Heart left ventricle (tissue), 16 donors: Measurements from ENCODE around the gene IDNK. TPM values are rescaled to one million over a fixed set of nuclear protein-coding genes. Genes with fewer than 3 reads are reported as not detected.

Experiments used
- ATAC-seq, 4 donors: fragments of 200-7000 bp; cut with Tn5 transposase; one replicate each; pipeline ENCODE4 v1.9.1; 2020 to 2022; ENCODE audit warnings: moderate library complexity in 4 of 4, mild to moderate bottlenecking in 3 of 4, moderate number of reproducible peaks in 1 of 4
- DNase-seq, 5 donors: peaks; one replicate each; pipeline ENCODE4 v3.0.0-alpha.2; 2020
- H3K27ac ChIP-seq, 12 donors: fragments of 200-600 bp; sonication (generic) in 4 of 12; one replicate each; pipeline versions ENCODE4 v1.5.0 to v1.8.0; 2016 to 2022; ENCODE audit warnings: mild to moderate bottlenecking in 2 of 12
- H3K27me3 ChIP-seq, 9 donors: fragments of 200-600 bp; sonication (generic) in 2 of 9; one replicate each; pipeline versions ENCODE4 v1.5.1 to v1.8.0; 2016 to 2022; ENCODE audit warnings: mild to moderate bottlenecking in 3 of 9
- H3K36me3 ChIP-seq, 9 donors: fragments of 200-600 bp; sonication (generic) in 2 of 9; one replicate each; pipeline versions ENCODE4 v1.5.0 to v1.8.0; 2018 to 2022; ENCODE audit warnings: mild to moderate bottlenecking in 2 of 9
- H3K4me1 ChIP-seq, 12 donors: fragments of 200-600 bp; sonication (generic) in 4 of 12; one replicate each; pipeline versions ENCODE4 v1.5.0 to v1.8.0; 2016 to 2022; ENCODE audit warnings: mild to moderate bottlenecking in 3 of 12
- H3K4me3 ChIP-seq, 12 donors: fragments of 200-600 bp; sonication (generic) in 4 of 12; one replicate each; pipeline versions ENCODE4 v1.5.0 to v1.8.0; 2017 to 2022; ENCODE audit warnings: mild to moderate bottlenecking in 9 of 12, moderate library complexity in 4 of 12
- H3K9me3 ChIP-seq, 12 donors: fragments of 200-600 bp; sonication (generic) in 4 of 12; one replicate each; pipeline versions ENCODE4 v1.5.0 to v1.8.0; 2016 to 2022; ENCODE audit warnings: mild to moderate bottlenecking in 1 of 12
- POLR2A ChIP-seq, 2 donors: fragments of 450-650 bp; IDR thresholded peaks; one replicate each; pipeline ENCODE4 v1.6.1; 2017; ENCODE audit warnings: antibody characterized with exemption in 2 of 2, mild to moderate bottlenecking in 2 of 2, moderate library complexity in 2 of 2
- WGBS, 4 donors: extraction: QIAGEN DNeasy Blood & Tissue Kit in 2 of 4; methylation state at CpG; one replicate each; pipeline versions ENCODE4 v1.1.5 to v1.1.7; 2013 to 2018; 5-methylcytosine and 5-hydroxymethylcytosine counted together
- intact Hi-C, 10 donors: fragments of 100-400 bp; cut with DNase I; formaldehyde crosslinking; loops; one replicate each; pipeline versions ENCODE4 v1.11.1 to v1.14.2; 2022
- long read RNA-seq, 3 donors: library from polyadenylated mRNA; unstranded; transcript quantifications; one replicate each; pipeline ENCODE4 v2.0.0, GENCODE V29; 2020 to 2021
- polyA plus RNA-seq, 2 donors: library from polyadenylated mRNA; stranded (reverse); fragments of 200-250 nt; gene quantifications; one replicate each; pipeline ENCODE4 v1.2.3, GENCODE V29; 2013
- total RNA-seq, 9 donors: library from RNA; depleted of rRNA in 2 of 9; stranded (reverse); fragments of >200 nt in 2 of 9; fragmentation: NEBNext Ultra II Directional in 3 of 9; extraction: Animal tissue kit (Norgen Biotek cat#: 25700) in 3 of 9; gene quantifications; one replicate each; pipeline versions ENCODE4 v1.1.0 to v1.2.4, GENCODE V29; 2016 to 2023
- TF ChIP-seq, protein P1 (sequence below), 12 donors: fragments of 200-600 bp; sonication (generic) in 4 of 12; IDR thresholded peaks; one replicate each; pipeline versions ENCODE4 v1.5.0 to v1.8.0; 2018 to 2022; ENCODE audit warnings: antibody characterized with exemption in 12 of 12, mild to moderate bottlenecking in 5 of 12
- donor health status: ischemic (EF 13 %, LVEDD 7.1; RV severe dilation, severe dysfunction).
- donor health status: healthy with polysubstance abuse.
- donor health status: DM: no; HTN: yes; CAD: no.
- donor health status: DM: no; HTN: no; CAD: no.
- donor health status: ischemic (EF 25% LVEDD 6.9; RV normal size, moderate dysfunction).
- donor health status: ischemic (EF 25% LVEDD 5.7; RV mildly dilated, moderate dysfunction).
- donor health status: healthy.
- donor health status: DM: yes; HTN: yes; CAD: no.
- donor health status: ischemic (EF 35%, LVEDD 5.7; RV mildly dilated, moderate dysfunction).
- donor health status: nonischemic (EF 11% LVEDD 7.7; RV severe dilation, severe dysfunction).
- donor health status: DM: yes; HTN: yes; CAD: no.
- donor health status: PGD.
- donor health status: ischemic (EF 29% LVEDD 5.4; RV normal size, mild dysfunction).
- donor health status: nonischemic (EF 23%, LVEDD 6.1; RV moderate dilation, normal function).

IDNK gene
- 1 to 10 TPM in 8 of 9 donors, under 1 TPM in 1; 0.69 to 6.9 (median 5.0) TPM for total RNA-seq
- 1 to 10 TPM; 2.6 to 4.2 TPM for polyA plus RNA-seq
- long read RNA-seq, donor 1, partial matches to known transcripts, result 1 of 12 reads
- long read RNA-seq, donor 1, other reads (novel, unspliced or antisense), result 6 of 12 reads
- long read RNA-seq, donor 2, transcript IDNK-202 (5 exons, 692 nt), result major isoform, 7 of 8 reads
- long read RNA-seq, donor 2, partial matches to known transcripts, result 0 of 8 reads
- long read RNA-seq, donor 2, other reads (novel, unspliced or antisense), result 1 of 8 reads
- long read RNA-seq, donor 3, partial matches to known transcripts, result 0 of 7 reads
- long read RNA-seq, donor 3, other reads (novel, unspliced or antisense), result 3 of 7 reads

DNA sequence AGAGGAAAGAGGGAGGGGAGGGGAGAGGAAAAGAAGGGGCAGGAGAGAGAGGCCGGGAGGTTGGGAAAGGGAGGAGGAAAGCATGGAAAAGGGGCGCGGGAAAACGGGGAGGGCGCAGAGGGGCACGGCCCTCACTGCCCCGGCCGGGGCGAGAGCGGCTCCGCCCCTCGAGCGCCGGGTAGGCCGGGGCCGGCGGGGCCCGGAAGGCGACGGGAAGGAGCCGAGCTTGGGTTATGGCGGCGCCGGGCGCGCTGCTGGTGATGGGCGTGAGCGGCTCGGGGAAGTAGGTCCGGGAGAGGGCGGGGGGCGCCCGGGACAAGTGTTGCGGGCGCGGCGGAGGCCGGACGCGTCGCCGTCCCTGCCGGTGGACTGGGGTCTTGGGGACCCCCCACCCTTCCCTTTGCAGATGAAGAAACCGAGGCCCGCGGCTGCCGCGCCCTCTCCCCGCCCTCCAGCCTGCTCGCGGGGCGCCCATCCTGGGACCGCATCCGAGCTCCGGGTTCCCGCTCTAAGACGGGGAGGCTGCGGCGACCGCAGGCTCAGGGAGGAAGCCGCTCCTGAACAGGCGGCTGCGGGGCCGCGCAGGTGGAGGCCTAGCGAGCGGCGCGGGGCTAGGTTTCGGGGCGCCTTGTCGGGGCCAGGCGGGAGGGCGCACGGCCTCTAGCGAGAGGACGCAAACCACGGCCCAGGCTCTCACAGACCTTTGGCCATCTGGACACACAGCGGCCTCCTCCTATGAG lies at the start of gene IDNK:
IDNK (plus strand) TSS at position 205 of the 740 bp plus-strand sequence; CDS start at position 234, 29 bp downstream.
- intact Hi-C loops, result loop anchor here in 9 of 10 donors (2.0 to 10.0 kb wide), 7 partner anchors 82 to 302 kb away; partner anchors contain the start of genes UBQLN1 (in 4 of the 9) and KIF27 (in 1 of the 9)
- DNase-seq (peak; percentile 68 to 82 (median 72)), ATAC-seq (peak; percentile 63 to 95 (median 91))
- H3K4me3 ChIP-seq, result peak within 1 kb of the TSS; percentile 53 to 98 (median 84)
- TF ChIP-seq, protein P1, sequence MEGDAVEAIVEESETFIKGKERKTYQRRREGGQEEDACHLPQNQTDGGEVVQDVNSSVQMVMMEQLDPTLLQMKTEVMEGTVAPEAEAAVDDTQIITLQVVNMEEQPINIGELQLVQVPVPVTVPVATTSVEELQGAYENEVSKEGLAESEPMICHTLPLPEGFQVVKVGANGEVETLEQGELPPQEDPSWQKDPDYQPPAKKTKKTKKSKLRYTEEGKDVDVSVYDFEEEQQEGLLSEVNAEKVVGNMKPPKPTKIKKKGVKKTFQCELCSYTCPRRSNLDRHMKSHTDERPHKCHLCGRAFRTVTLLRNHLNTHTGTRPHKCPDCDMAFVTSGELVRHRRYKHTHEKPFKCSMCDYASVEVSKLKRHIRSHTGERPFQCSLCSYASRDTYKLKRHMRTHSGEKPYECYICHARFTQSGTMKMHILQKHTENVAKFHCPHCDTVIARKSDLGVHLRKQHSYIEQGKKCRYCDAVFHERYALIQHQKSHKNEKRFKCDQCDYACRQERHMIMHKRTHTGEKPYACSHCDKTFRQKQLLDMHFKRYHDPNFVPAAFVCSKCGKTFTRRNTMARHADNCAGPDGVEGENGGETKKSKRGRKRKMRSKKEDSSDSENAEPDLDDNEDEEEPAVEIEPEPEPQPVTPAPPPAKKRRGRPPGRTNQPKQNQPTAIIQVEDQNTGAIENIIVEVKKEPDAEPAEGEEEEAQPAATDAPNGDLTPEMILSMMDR (IDR thresholded peaks at IDR 0.05), result no peak
- peak in 1 of 2 donors; percentile 45 for TF ChIP-seq POLR2A (IDR thresholded peaks at IDR 0.05)
- H3K27me3 ChIP-seq, result peaks cover 0 to 4% (median 0%) of the 10 kb centered on the region in 9 donors
- 1% methylated on average over 43 to 79 of the region's 79 CpGs for WGBS, 4 donors
- H3K36me3 ChIP-seq, result peaks cover 0 to 21% (median 3%) of the 10 kb centered on the region in 9 donors
- H3K4me1 ChIP-seq, result peaks cover 0 to 17% (median 7%) of the 10 kb centered on the region in 12 donors
- no peaks in the 10 kb centered on the region for H3K9me3 ChIP-seq
- peak within 1 kb of the TSS; percentile 75 to 95 (median 90) for H3K27ac ChIP-seq

DNA sequence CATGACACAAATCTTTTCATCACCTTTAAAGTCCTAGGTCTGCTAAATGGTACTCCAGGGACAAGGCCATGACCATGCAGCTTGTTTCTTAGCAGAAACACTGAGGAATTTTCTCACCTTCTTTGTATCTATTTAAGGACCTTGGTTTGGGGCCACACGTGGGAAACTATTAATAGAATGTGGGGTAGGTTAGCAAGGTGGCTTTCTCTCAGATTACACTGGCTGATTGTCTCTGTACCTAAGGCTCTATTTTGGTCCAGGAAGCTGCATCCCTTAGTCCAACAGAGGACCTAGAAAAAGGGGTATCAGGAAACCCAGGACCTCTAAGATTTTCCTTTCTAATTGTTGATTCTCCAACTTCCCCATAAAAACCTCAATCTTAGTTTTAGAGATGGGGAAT lies 48.5 kb upstream of the IDNK start:
- TF ChIP-seq, protein P1 (IDR thresholded peaks at IDR 0.05), result no peak
- no peak for TF ChIP-seq POLR2A (IDR thresholded peaks at IDR 0.05)
- DNase-seq, result no peak
- Histone ChIP-seq H3K4me1 (peaks cover 0 to 28% (median 2%) of the 10 kb centered on the region in 12 donors), H3K36me3 (no peaks in the 10 kb centered on the region), H3K9me3 (peaks cover 0 to 22% (median 5%) of the 10 kb centered on the region in 12 donors), H3K27me3 (no peaks in the 10 kb centered on the region), H3K27ac (no peak overlapping the region), H3K4me3 (no peak overlapping the region)
- no peak for ATAC-seq
- intact Hi-C loops, result no loop called here
- 44 to 54% (median 50%) methylated on average over 1 of the region's 1 CpG for WGBS, 4 donors

DNA sequence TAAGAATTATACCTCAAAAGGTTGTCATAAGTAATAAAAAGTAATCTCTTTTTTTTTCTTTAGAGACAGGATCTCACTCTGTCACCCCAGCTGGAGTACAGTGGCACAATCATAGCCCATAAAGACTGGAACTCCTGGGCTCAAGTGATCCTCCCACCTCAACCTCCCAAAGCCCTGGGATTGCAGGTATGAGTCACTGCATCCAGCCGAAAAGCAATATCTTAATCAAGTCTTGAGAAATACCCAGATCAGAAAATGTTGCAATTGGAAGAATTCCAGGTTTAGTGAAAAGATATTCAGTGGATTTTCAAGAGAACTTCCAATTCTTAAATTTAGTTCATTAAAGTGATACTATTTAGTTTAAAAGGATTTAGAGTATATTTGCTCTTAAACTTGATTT lies 40.9 kb upstream of the IDNK start:
- 68 to 79% (median 73%) methylated on average over 1 of the region's 1 CpG for WGBS, 4 donors
- no peak overlapping the region for H3K4me3 ChIP-seq
- no peak for DNase-seq
- ATAC-seq, result no peak
- no peaks in the 10 kb centered on the region for H3K27me3 ChIP-seq
- intact Hi-C loops, result loop anchor here in 3 of 10 donors (2.0 to 10.0 kb wide), 3 partner anchors 43 to 63 kb away; partner anchors contain the start of gene FRMD3 (in 2 of the 3)
- H3K9me3 ChIP-seq, result peaks cover 0 to 27% (median 5%) of the 10 kb centered on the region in 12 donors
- H3K4me1 ChIP-seq, result no peaks in the 10 kb centered on the region
- TF ChIP-seq, protein P1 (IDR thresholded peaks at IDR 0.05), result no peak
- TF ChIP-seq POLR2A (IDR thresholded peaks at IDR 0.05), result no peak
- no peaks in the 10 kb centered on the region for H3K36me3 ChIP-seq
- H3K27ac ChIP-seq, result no peak overlapping the region
